DOHH2 (cell line): ENCODE data around the gene LRRC58.
"Not testable (repeated sequence)": the region's sequence is repeated elsewhere in the genome, so short reads cannot be mapped to it uniquely, and the experiment has no call there.

Experiments
- H3F3A ChIP-seq: fragments of 200-600 bp; sonication (generic), shearing (Covaris generic); 2 replicates; pipeline ENCODE4 v1.6.0; 2016; ENCODE audit warnings: antibody characterized with exemption, mild to moderate bottlenecking; ENCODE audit not compliant: control insufficient read depth, insufficient read depth
- H3K27ac ChIP-seq: fragments of 200-600 bp; sonication (generic); 2 replicates; pipeline ENCODE4 v1.5.1; 2014; ENCODE audit warnings: low read depth, mild to moderate bottlenecking, low read length, moderate library complexity
- H3K27me3 ChIP-seq: fragments of 200-600 bp; sonication (generic); 2 replicates; pipeline ENCODE4 v1.6.1; 2014; ENCODE audit warnings: mild to moderate bottlenecking, low read length, mixed read lengths; ENCODE audit not compliant: control insufficient read depth
- H3K36me3 ChIP-seq: fragments of 200-600 bp; sonication (generic); 2 replicates; pipeline ENCODE4 v1.6.1; 2014; ENCODE audit warnings: mild to moderate bottlenecking, low read length, moderate library complexity, mixed read lengths; ENCODE audit not compliant: control insufficient read depth
- H3K4me1 ChIP-seq: fragments of 200-600 bp; sonication (generic); 2 replicates; pipeline ENCODE4 v1.6.1; 2014; ENCODE audit warnings: mild to moderate bottlenecking, low read length, mixed read lengths; ENCODE audit not compliant: control insufficient read depth
- H3K4me2 ChIP-seq: fragments of 200-600 bp; sonication (generic); 2 replicates; pipeline ENCODE4 v1.6.0; 2014; ENCODE audit warnings: mild to moderate bottlenecking, low read length, moderate library complexity
- H3K4me3 ChIP-seq: fragments of 200-600 bp; sonication (generic); 2 replicates; pipeline ENCODE4 v1.5.1; 2014; ENCODE audit warnings: mild to moderate bottlenecking, low read length, mixed read lengths
- H3K79me2 ChIP-seq: fragments of 200-600 bp; sonication (generic); 2 replicates; pipeline ENCODE4 v1.6.1; 2014; ENCODE audit warnings: mild to moderate bottlenecking, low read length, mixed read lengths; ENCODE audit not compliant: control insufficient read depth
- H3K9me2 ChIP-seq: fragments of 200-600 bp; sonication (generic); replicated peaks from 2 replicates; pipeline ENCODE4 v1.6.1; 2014; ENCODE audit warnings: mild to moderate bottlenecking, low read length, mixed read lengths; ENCODE audit not compliant: control insufficient read depth
- H3K9me3 ChIP-seq: fragments of 200-600 bp; sonication (generic); 2 replicates; pipeline ENCODE4 v1.6.1; 2014; ENCODE audit warnings: antibody characterized with exemption, low read length, mixed read lengths; ENCODE audit not compliant: control insufficient read depth, insufficient read depth
- H4K20me1 ChIP-seq: fragments of 200-600 bp; sonication (generic); 2 replicates; pipeline ENCODE4 v1.6.0; 2014; ENCODE audit warnings: low read depth, mild to moderate bottlenecking, antibody characterized with exemption, low read length, moderate library complexity; ENCODE audit not compliant: control insufficient read depth, insufficient read depth
- EZH2phosphoT487 ChIP-seq: fragments of 200-600 bp; sonication (generic); IDR thresholded peaks from 2 replicates; pipeline ENCODE4 v1.6.1; 2017; ENCODE audit warnings: borderline replicate concordance, mild to moderate bottlenecking, antibody characterized with exemption, low read length, moderate library complexity, mixed read lengths
- TF ChIP-seq, protein P1 (sequence below): fragments of 200-600 bp; sonication (generic); IDR thresholded peaks from one replicate; pipeline ENCODE4 v1.5.1; 2014; ENCODE audit warnings: antibody characterized with exemption, mild to moderate bottlenecking, low read depth, low read length; ENCODE audit not compliant: poor library complexity, severe bottlenecking

Gene LRRC58

GRCh38 chr3:120393761-120394160, 44.6 kb upstream of the LRRC58 start:
- no peak overlapping the region for H3K4me2 ChIP-seq
- no peaks in the 10 kb centered on the region for H3K9me3 ChIP-seq
- H3K9me2 ChIP-seq = no peaks in the 10 kb centered on the region
- TF ChIP-seq, protein P1, sequence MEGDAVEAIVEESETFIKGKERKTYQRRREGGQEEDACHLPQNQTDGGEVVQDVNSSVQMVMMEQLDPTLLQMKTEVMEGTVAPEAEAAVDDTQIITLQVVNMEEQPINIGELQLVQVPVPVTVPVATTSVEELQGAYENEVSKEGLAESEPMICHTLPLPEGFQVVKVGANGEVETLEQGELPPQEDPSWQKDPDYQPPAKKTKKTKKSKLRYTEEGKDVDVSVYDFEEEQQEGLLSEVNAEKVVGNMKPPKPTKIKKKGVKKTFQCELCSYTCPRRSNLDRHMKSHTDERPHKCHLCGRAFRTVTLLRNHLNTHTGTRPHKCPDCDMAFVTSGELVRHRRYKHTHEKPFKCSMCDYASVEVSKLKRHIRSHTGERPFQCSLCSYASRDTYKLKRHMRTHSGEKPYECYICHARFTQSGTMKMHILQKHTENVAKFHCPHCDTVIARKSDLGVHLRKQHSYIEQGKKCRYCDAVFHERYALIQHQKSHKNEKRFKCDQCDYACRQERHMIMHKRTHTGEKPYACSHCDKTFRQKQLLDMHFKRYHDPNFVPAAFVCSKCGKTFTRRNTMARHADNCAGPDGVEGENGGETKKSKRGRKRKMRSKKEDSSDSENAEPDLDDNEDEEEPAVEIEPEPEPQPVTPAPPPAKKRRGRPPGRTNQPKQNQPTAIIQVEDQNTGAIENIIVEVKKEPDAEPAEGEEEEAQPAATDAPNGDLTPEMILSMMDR = no peak
- no peaks in the 10 kb centered on the region for H4K20me1 ChIP-seq
- peaks cover 7% of the 10 kb centered on the region for H3K4me1 ChIP-seq
- H3K36me3 ChIP-seq = no peaks in the 10 kb centered on the region
- H3K27me3 ChIP-seq = peaks cover 20% of the 10 kb centered on the region
- H3K4me3 ChIP-seq = no peak overlapping the region
- no peaks in the 10 kb centered on the region for H3F3A ChIP-seq
- H3K27ac ChIP-seq = no peak overlapping the region
- H3K79me2 ChIP-seq = no peaks in the 10 kb centered on the region

- H3K4me1 ChIP-seq = peaks cover 7% of the 10 kb centered on the region
- H3K4me2 ChIP-seq = no peak overlapping the region
- H3K4me3 ChIP-seq = no peak overlapping the region
- no peaks in the 10 kb centered on the region for H3F3A ChIP-seq
- no peak overlapping the region for H3K27ac ChIP-seq
- H3K9me2 ChIP-seq = no peaks in the 10 kb centered on the region
- H4K20me1 ChIP-seq = no peaks in the 10 kb centered on the region
- H3K9me3 ChIP-seq = no peaks in the 10 kb centered on the region
- H3K79me2 ChIP-seq = no peaks in the 10 kb centered on the region
- H3K36me3 ChIP-seq = no peaks in the 10 kb centered on the region
- peaks cover 20% of the 10 kb centered on the region for H3K27me3 ChIP-seq
- TF ChIP-seq, protein P1 = no peak
- no peak for TF ChIP-seq EZH2phosphoT487
Measured at GRCh38 chr3:120393243-120393642, 44.1 kb upstream of the LRRC58 start.

GRCh38 chr3:120382941-120383447, 33.8 kb upstream of the LRRC58 start:
- Histone ChIP-seq H3K9me2 (no peaks in the 10 kb centered on the region), H3K79me2 (no peaks in the 10 kb centered on the region), H3K9me3 (no peaks in the 10 kb centered on the region), H3K27ac (no peak overlapping the region), H3K27me3 (peaks cover 6% of the 10 kb centered on the region), H3K4me1 (no peaks in the 10 kb centered on the region), H3K4me3 (no peak overlapping the region), H3K36me3 (no peaks in the 10 kb centered on the region), H4K20me1 (no peaks in the 10 kb centered on the region), H3K4me2 (no peak overlapping the region), H3F3A (no peaks in the 10 kb centered on the region)
- no peak for TF ChIP-seq EZH2phosphoT487
- TF ChIP-seq, protein P1 = no peak

- no peak overlapping the region for H3K4me3 ChIP-seq
- H3K9me3 ChIP-seq = no peaks in the 10 kb centered on the region
- H3K4me1 ChIP-seq = no peaks in the 10 kb centered on the region
Measured at GRCh38 chr3:120381503-120381902, 32.3 kb upstream of the LRRC58 start.

GRCh38 chr3:120377948-120378347, 28.8 kb upstream of the LRRC58 start:
- H3F3A ChIP-seq, H3K4me3 ChIP-seq, H3K4me2 ChIP-seq: not testable (repeated sequence)

More at GRCh38 chr3:120381503-120381902, 32.3 kb upstream of the LRRC58 start:
- Histone ChIP-seq H3K36me3 (no peaks in the 10 kb centered on the region), H3K27ac (no peak overlapping the region), H3K27me3 (peaks cover 6% of the 10 kb centered on the region), H3F3A (no peaks in the 10 kb centered on the region), H3K4me2 (no peak overlapping the region), H4K20me1 (no peaks in the 10 kb centered on the region), H3K9me2 (no peaks in the 10 kb centered on the region), H3K79me2 (no peaks in the 10 kb centered on the region)
- TF ChIP-seq, protein P1 = no peak
- TF ChIP-seq EZH2phosphoT487 = no peak

More at GRCh38 chr3:120377948-120378347, 28.8 kb upstream of the LRRC58 start:
- H4K20me1 ChIP-seq, H3K4me1 ChIP-seq, H3K27me3 ChIP-seq, H3K36me3 ChIP-seq, H3K79me2 ChIP-seq, H3K9me2 ChIP-seq, H3K9me3 ChIP-seq, H3K27ac ChIP-seq: not testable (repeated sequence)
